ENCODE data around the gene NPAS4. TPM values are rescaled to one million over a fixed set of nuclear protein-coding genes. Genes with fewer than 3 reads are reported as not detected.
"Not testable (repeated sequence)": the region's sequence is repeated elsewhere in the genome, so short reads cannot be mapped to it uniquely, and the experiment has no call there.

The NPAS4 gene
- total RNA-seq, 1 donor from 2014 or later = under 0.01 TPM

DNA sequence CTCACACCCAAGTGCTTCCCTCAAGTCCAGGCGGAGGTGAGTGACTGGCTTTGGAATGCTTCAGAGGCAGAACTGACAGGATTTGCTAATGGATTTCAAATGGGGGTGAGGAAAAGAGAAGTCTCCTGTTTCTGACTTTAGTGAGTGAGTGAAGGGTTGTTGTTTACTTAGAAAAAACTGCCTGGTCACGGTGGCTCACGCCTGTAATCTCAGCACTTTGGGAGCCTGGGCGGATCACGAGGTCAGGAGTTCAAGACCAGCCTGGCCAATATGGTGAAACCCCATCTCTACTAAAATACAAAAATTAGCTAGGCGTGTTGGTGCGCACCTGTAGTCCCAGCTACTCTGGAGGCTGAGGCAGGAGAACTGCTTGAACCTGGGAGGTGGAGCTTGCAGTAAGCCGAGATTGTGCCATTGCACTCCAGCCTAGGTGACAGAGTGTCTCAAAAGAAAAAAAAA lies 11.1 kb downstream of the NPAS4 start:
- not testable (repeated sequence) for H3K27me3 ChIP-seq (ENCODE audit: control insufficient read depth in 3 of 3, insufficient read depth in 3 of 3, low read length in 3 of 3); H3K4me1 ChIP-seq (ENCODE audit: control insufficient read depth in 3 of 3, insufficient read depth in 3 of 3, low read length in 3 of 3); H3K4me3 ChIP-seq (ENCODE audit: low read length in 3 of 3); H3K9me3 ChIP-seq (ENCODE audit: control insufficient read depth in 3 of 3, low read length in 3 of 3); H3K27ac ChIP-seq (ENCODE audit: low read depth, low read length); H3K9ac ChIP-seq (ENCODE audit: low read depth in 1 of 3, low read length in 3 of 3)
- H3K36me3 ChIP-seq (ENCODE audit: control insufficient read depth in 3 of 3, insufficient read depth in 3 of 3, low read length in 3 of 3) = peaks cover 16 to 21% (median 19%) of the 10 kb centered on the region in 3 donors

DNA sequence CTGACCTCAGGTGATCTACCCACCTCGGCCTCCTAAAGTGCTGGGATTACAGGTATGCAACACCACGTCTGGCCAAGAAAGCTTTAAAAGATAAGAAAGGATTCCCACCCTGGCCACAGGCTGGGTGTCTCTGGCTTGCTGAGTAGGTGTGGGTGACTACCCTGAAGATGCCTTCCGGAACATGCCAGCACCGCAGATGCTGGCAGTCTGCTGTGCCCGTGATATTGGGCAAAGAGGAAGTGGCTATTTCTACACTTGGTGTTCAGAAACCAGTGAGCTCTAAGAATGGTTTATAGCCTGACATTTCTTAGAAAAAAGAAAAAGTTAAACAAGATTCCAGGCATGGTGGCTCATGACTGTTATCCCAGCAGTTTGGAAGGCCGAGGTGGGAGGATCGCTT lies 11.8 kb downstream of the NPAS4 start:
- Histone ChIP-seq H3K36me3 (ENCODE audit: control insufficient read depth in 3 of 3, insufficient read depth in 3 of 3, low read length in 3 of 3) (peaks cover 16 to 24% (median 21%) of the 10 kb centered on the region in 3 donors), H3K9me3 (ENCODE audit: control insufficient read depth in 3 of 3, low read length in 3 of 3) (no peaks in the 10 kb centered on the region), H3K27me3 (ENCODE audit: control insufficient read depth in 3 of 3, insufficient read depth in 3 of 3, low read length in 3 of 3) (no peaks in the 10 kb centered on the region), H3K27ac (ENCODE audit: low read depth, low read length) (no peak overlapping the region), H3K4me1 (ENCODE audit: control insufficient read depth in 3 of 3, insufficient read depth in 3 of 3, low read length in 3 of 3) (peaks cover 0 to 5% (median 0%) of the 10 kb centered on the region in 3 donors), H3K4me3 (ENCODE audit: low read length in 3 of 3) (no peak overlapping the region), H3K9ac (ENCODE audit: low read depth in 1 of 3, low read length in 3 of 3) (no peak overlapping the region)

DNA sequence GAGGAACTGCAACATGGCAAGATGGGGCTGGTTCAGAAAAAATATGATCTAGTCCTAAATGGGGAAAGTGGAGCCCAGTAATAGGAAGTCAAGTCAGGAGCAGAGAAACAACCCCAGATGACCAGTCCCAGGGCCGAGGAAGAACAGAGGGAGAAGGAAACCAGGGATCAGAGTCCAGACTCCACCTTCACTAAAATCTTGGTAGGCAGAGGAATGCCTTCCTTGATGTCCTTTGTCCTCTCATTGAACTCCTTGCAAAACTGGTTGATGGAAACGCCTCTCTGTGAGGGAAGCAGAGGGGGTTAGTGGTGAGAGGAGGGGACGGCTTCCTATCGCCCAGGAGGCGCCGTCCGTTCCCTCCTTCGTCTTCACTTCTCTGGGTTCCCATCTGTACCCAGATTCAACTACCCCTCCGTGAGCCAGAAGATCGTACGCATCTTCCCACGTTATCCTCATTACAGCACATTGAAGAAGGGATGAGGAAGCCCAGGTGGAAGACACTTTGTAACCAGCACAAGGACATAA lies 17.2 kb downstream of the NPAS4 start:
- Histone ChIP-seq H3K9ac (ENCODE audit: low read depth in 1 of 3, low read length in 3 of 3) (peak overlapping the region; percentile 77 to 89 (median 87)), H3K9me3 (ENCODE audit: control insufficient read depth in 3 of 3, low read length in 3 of 3) (no peaks in the 10 kb centered on the region), H3K27ac (ENCODE audit: low read depth, low read length) (peak overlapping the region; percentile 82), H3K27me3 (ENCODE audit: control insufficient read depth in 3 of 3, insufficient read depth in 3 of 3, low read length in 3 of 3) (no peaks in the 10 kb centered on the region), H3K4me3 (ENCODE audit: low read length in 3 of 3) (peak overlapping the region; percentile 81 to 95 (median 86)), H3K4me1 (ENCODE audit: control insufficient read depth in 3 of 3, insufficient read depth in 3 of 3, low read length in 3 of 3) (peaks cover 7 to 17% (median 9%) of the 10 kb centered on the region in 3 donors), H3K36me3 (ENCODE audit: control insufficient read depth in 3 of 3, insufficient read depth in 3 of 3, low read length in 3 of 3) (peaks cover 16 to 24% (median 20%) of the 10 kb centered on the region in 3 donors)

DNA sequence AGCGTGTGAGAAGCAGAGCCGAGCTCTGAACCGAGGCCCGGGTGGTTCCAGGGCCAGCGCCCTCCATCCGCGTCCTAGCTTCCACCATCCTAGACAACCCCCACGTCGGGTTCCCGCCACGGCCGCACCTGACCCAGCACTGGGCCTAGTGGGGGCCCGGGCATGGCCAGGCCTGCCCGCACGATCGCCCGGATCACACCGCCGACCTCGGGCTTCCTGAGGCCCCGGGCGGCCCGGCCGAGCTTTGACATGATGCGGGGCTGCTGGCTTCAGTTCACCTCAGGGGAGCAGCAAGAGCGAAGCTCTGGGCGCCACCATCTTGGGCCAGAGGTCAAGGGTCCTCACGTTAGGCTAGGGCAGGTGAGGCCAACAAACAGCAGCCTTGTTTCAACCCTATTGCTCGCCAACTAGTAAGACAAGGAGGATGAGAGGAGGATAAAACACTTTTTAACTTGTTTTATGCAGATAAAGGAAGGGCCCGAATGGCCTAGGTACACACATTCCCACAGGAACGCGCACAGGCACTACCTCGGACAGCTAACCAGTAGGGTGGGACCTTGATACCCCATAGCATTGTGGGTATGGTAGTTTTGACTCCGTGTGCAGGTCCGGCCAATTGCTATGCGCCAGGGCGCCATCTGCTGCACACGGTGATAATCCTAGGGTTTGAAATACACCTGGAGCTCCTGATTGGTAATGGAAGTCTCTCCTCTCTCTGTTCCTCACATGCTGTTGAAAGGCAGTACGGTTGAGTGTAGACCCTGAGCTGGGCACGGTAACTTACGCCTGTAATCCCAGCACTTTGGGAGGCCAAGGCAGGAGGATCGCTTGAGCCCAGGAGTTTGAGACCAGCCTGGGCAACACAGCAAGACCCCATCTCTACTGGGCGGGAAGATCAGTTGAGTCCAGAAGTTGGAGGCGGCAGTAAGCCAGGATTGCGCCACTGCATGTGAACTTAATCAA lies 17.9 kb downstream of the NPAS4 start, which contains the start of gene MRPL11:
TSS of gene MRPL11 (minus strand) at position 345 of the 963 bp plus-strand sequence. CDS start at position 251, 94 bp downstream.
- peaks cover 16 to 24% (median 20%) of the 10 kb centered on the region in 3 donors for H3K36me3 ChIP-seq (ENCODE audit: control insufficient read depth in 3 of 3, insufficient read depth in 3 of 3, low read length in 3 of 3)
- peaks cover 7 to 17% (median 9%) of the 10 kb centered on the region in 3 donors for H3K4me1 ChIP-seq (ENCODE audit: control insufficient read depth in 3 of 3, insufficient read depth in 3 of 3, low read length in 3 of 3)
- peak within 1 kb of the TSS; percentile 81 to 95 (median 86) for H3K4me3 ChIP-seq (ENCODE audit: low read length in 3 of 3)
- peak within 1 kb of the TSS; percentile 82 for H3K27ac ChIP-seq (ENCODE audit: low read depth, low read length)
- peak within 1 kb of the TSS; percentile 77 to 89 (median 87) for H3K9ac ChIP-seq (ENCODE audit: low read depth in 1 of 3, low read length in 3 of 3)
- H3K9me3 ChIP-seq (ENCODE audit: control insufficient read depth in 3 of 3, low read length in 3 of 3) = peaks cover 0 to 2% (median 0%) of the 10 kb centered on the region in 3 donors
- H3K27me3 ChIP-seq (ENCODE audit: control insufficient read depth in 3 of 3, insufficient read depth in 3 of 3, low read length in 3 of 3) = no peaks in the 10 kb centered on the region

DNA sequence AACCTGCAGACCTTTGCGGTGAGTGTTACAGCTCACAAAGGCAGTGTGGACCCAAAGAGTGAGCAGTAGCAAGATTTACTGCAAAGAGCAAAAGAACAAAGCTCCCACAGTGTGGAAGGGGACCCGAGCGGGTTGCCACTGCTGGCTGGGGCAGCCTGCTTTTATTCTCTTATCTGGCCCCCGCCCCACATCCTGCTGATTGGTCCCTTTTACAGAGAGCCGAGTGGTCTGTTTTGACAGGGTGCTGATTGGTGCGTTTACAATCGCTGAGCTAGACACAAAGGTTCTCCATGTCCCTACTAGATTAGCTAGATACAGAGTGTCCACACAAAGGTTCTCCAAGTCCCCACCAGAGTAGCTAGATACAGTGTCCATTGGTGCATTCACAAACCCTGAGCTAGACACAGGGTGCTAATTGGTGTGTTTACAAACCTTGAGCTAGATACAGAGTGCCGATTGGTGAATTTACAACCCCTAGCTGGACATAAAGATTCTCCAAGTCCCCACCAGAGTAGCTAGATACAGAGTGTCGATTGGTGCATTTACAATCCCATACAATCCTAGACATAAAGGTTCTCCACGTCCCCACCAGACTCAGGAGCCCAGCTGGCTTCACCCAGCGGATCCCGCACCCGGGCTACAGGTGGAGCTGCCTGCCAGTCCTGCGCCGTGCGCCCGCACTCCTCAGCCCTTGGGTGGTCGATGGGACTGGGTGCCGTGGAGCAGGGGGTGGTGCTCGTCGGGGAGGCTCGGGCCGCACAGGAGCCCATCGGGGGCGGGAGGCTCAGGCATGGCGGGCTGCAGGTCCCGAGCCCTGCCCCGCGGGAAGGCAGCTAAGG lies 19.5 kb downstream of the NPAS4 start:
- not testable (repeated sequence) for H3K9ac ChIP-seq (ENCODE audit: low read depth in 1 of 3, low read length in 3 of 3); H3K9me3 ChIP-seq (ENCODE audit: control insufficient read depth in 3 of 3, low read length in 3 of 3); H3K27ac ChIP-seq (ENCODE audit: low read depth, low read length); H3K27me3 ChIP-seq (ENCODE audit: control insufficient read depth in 3 of 3, insufficient read depth in 3 of 3, low read length in 3 of 3); H3K4me3 ChIP-seq (ENCODE audit: low read length in 3 of 3)
- peaks cover 11 to 19% (median 18%) of the 10 kb centered on the region in 3 donors for H3K36me3 ChIP-seq (ENCODE audit: control insufficient read depth in 3 of 3, insufficient read depth in 3 of 3, low read length in 3 of 3)
- peaks cover 7 to 17% (median 9%) of the 10 kb centered on the region in 3 donors for H3K4me1 ChIP-seq (ENCODE audit: control insufficient read depth in 3 of 3, insufficient read depth in 3 of 3, low read length in 3 of 3)

DNA sequence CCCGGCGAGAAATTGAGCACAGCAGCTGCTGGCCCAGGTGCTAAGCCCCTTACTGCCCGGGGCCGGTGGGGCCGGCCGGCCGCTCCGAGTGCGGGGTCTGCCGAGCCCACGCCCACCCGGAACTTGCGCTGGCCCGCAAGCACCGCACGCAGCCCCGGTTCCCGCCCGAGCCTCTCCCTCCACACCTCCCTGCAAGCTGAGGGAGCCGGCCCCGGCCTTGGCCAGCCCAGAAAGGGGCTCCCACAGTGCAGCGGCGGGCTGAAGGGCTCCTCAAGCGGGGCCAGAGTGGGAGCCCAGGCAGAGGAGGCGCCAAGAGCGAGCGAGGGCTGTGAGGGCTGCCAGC lies 20.1 kb downstream of the NPAS4 start:
- not testable (repeated sequence) for H3K27ac ChIP-seq (ENCODE audit: low read depth, low read length); H3K4me3 ChIP-seq (ENCODE audit: low read length in 3 of 3); H3K9ac ChIP-seq (ENCODE audit: low read depth in 1 of 3, low read length in 3 of 3); H3K27me3 ChIP-seq (ENCODE audit: control insufficient read depth in 3 of 3, insufficient read depth in 3 of 3, low read length in 3 of 3); H3K9me3 ChIP-seq (ENCODE audit: control insufficient read depth in 3 of 3, low read length in 3 of 3)
- Histone ChIP-seq H3K4me1 (ENCODE audit: control insufficient read depth in 3 of 3, insufficient read depth in 3 of 3, low read length in 3 of 3) (peaks cover 7 to 17% (median 9%) of the 10 kb centered on the region in 3 donors), H3K36me3 (ENCODE audit: control insufficient read depth in 3 of 3, insufficient read depth in 3 of 3, low read length in 3 of 3) (peaks cover 6 to 13% (median 13%) of the 10 kb centered on the region in 3 donors)

DNA sequence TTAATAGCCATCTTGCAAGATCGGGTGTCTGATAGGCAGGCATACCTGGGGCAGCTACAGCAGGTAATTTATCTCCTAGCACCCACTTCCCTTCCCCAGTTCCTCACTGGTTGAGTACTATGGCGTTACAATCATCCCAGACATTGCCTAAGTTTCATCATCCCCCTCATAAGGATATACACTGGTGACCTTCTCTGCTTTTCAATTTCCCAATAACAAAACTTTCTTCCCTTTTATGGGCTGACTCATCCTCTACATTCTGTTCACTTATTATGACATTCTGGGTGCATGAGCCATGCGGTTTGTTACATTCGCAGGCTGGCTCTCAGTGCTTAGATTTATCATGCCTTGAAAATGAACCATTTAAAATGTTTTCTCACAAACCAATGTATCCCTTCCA lies 22.8 kb downstream of the NPAS4 start:
- H3K9ac ChIP-seq (ENCODE audit: low read depth in 1 of 3, low read length in 3 of 3) = no peak overlapping the region
- H3K27me3 ChIP-seq (ENCODE audit: control insufficient read depth in 3 of 3, insufficient read depth in 3 of 3, low read length in 3 of 3) = no peaks in the 10 kb centered on the region
- H3K4me3 ChIP-seq (ENCODE audit: low read length in 3 of 3) = no peak overlapping the region
- H3K27ac ChIP-seq (ENCODE audit: low read depth, low read length) = no peak overlapping the region
- peaks cover 0 to 2% (median 0%) of the 10 kb centered on the region in 3 donors for H3K9me3 ChIP-seq (ENCODE audit: control insufficient read depth in 3 of 3, low read length in 3 of 3)
- H3K4me1 ChIP-seq (ENCODE audit: control insufficient read depth in 3 of 3, insufficient read depth in 3 of 3, low read length in 3 of 3) = peaks cover 0 to 3% (median 2%) of the 10 kb centered on the region in 3 donors
- H3K36me3 ChIP-seq (ENCODE audit: control insufficient read depth in 3 of 3, insufficient read depth in 3 of 3, low read length in 3 of 3) = no peaks in the 10 kb centered on the region

DNA sequence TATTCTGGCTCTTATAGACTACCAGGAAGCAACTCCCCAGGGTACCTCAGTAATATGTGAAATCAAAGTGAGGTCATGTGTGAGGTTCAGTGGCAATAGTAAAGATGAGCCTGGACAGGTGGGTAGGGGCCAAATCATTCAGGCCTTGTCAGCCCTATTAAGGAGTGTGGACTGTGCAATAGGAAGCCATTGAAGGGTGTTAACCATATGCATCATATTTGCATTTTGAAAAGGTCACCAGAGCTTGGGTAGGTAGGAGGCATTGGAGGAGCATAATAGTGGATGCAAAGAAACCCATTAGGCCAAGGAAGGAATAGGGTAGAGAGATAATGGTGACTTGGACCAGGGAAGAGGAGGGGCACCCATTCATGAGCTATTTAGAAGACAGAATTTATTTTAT lies 26.2 kb downstream of the NPAS4 start:
- Histone ChIP-seq H3K4me1 (ENCODE audit: control insufficient read depth in 3 of 3, insufficient read depth in 3 of 3, low read length in 3 of 3) (no peaks in the 10 kb centered on the region), H3K36me3 (ENCODE audit: control insufficient read depth in 3 of 3, insufficient read depth in 3 of 3, low read length in 3 of 3) (no peaks in the 10 kb centered on the region), H3K4me3 (ENCODE audit: low read length in 3 of 3) (no peak overlapping the region), H3K27ac (ENCODE audit: low read depth, low read length) (no peak overlapping the region), H3K9ac (ENCODE audit: low read depth in 1 of 3, low read length in 3 of 3) (no peak overlapping the region), H3K27me3 (ENCODE audit: control insufficient read depth in 3 of 3, insufficient read depth in 3 of 3, low read length in 3 of 3) (no peaks in the 10 kb centered on the region), H3K9me3 (ENCODE audit: control insufficient read depth in 3 of 3, low read length in 3 of 3) (peaks cover 0 to 2% (median under 1%) of the 10 kb centered on the region in 3 donors)

DNA sequence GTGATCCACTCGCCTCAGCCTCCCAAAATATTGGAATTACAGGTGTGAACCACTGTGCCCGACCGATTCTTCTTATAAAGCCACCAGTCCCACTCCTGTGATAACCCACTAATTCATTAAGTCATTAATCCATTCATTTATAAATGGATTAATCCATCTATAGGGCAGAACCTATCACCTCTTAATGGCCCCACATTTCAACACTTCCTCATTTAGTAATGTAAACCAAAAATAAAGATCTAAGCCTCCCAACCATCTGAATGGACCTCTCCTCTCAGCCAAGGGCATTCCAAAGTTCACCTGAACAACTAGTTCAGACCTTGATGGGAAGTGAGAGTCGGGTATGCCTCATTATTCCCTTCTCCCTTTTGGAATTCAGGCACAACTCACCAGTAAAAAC lies 27.7 kb downstream of the NPAS4 start:
- Histone ChIP-seq H3K4me3 (ENCODE audit: low read length in 3 of 3) (no peak overlapping the region), H3K36me3 (ENCODE audit: control insufficient read depth in 3 of 3, insufficient read depth in 3 of 3, low read length in 3 of 3) (no peaks in the 10 kb centered on the region), H3K9me3 (ENCODE audit: control insufficient read depth in 3 of 3, low read length in 3 of 3) (peaks cover 0 to 2% (median 0%) of the 10 kb centered on the region in 3 donors), H3K4me1 (ENCODE audit: control insufficient read depth in 3 of 3, insufficient read depth in 3 of 3, low read length in 3 of 3) (no peaks in the 10 kb centered on the region), H3K27me3 (ENCODE audit: control insufficient read depth in 3 of 3, insufficient read depth in 3 of 3, low read length in 3 of 3) (no peaks in the 10 kb centered on the region), H3K9ac (ENCODE audit: low read depth in 1 of 3, low read length in 3 of 3) (no peak overlapping the region), H3K27ac (ENCODE audit: low read depth, low read length) (no peak overlapping the region)

Measured in skeletal muscle tissue (tissue), 4 donors.